ENCODE results near the gene AIMP2.
A peak's percentile ranks its signal among the peaks of the same experiment; 100 is the strongest.
"Not testable (repeated sequence)": the region's sequence is repeated elsewhere in the genome, so short reads cannot be mapped to it uniquely, and the experiment has no call there.

Gene AIMP2

GRCh38 chr7:6026011-6026819, 17.1 kb downstream of the AIMP2 start:
- DNase-seq, result peak in 1 of 3 experiments; percentile 39

GRCh38 chr7:6026820-6027311, 17.8 kb downstream of the AIMP2 start:
- no peak for DNase-seq

GRCh38 chr7:6027806-6028365, 18.8 kb downstream of the AIMP2 start:
- DNase-seq, result no peak

- no peak for DNase-seq
Measured at GRCh38 chr7:6028563-6028962, 19.5 kb downstream of the AIMP2 start.

- DNase-seq, result no peak
Measured at GRCh38 chr7:6030988-6031387, 21.9 kb downstream of the AIMP2 start, which contains the start of gene ANKRD61. Gene ANKRD61, plus strand, starts transcription at chr7:6031376. Its CDS starts 0 bp downstream, at chr7:6031376.

GRCh38 chr7:6031567-6031966, 22.5 kb downstream of the AIMP2 start:
- DNase-seq, result no peak

GRCh38 chr7:6032167-6032566, 23.1 kb downstream of the AIMP2 start:
- no peak for DNase-seq

- DNase-seq, result no peak
Measured at GRCh38 chr7:6032641-6033040, 23.6 kb downstream of the AIMP2 start.

GRCh38 chr7:6035165-6035564, 26.1 kb downstream of the AIMP2 start:
- no peak for DNase-seq

GRCh38 chr7:6035686-6036085, 26.6 kb downstream of the AIMP2 start:
- DNase-seq, result no peak

GRCh38 chr7:6049780-6050179, 40.7 kb downstream of the AIMP2 start:
- no peak for DNase-seq

- not testable (repeated sequence) for DNase-seq
Measured at GRCh38 chr7:6051185-6051584, 42.1 kb downstream of the AIMP2 start.

GRCh38 chr7:6056616-6057015, 47.5 kb downstream of the AIMP2 start:
- no peak for DNase-seq

- DNase-seq, result no peak
Measured at GRCh38 chr7:6057316-6058129, 48.5 kb downstream of the AIMP2 start.

- not testable (repeated sequence) for DNase-seq
Measured at GRCh38 chr7:6059941-6060340, 50.9 kb downstream of the AIMP2 start.

GRCh38 chr7:6071406-6071805, 62.3 kb downstream of the AIMP2 start:
- no peak for DNase-seq
